Measurements from ENCODE around the gene CILP2.
A peak's percentile ranks its signal among the peaks of the same experiment; 100 is the strongest.

CILP2 gene

DNA sequence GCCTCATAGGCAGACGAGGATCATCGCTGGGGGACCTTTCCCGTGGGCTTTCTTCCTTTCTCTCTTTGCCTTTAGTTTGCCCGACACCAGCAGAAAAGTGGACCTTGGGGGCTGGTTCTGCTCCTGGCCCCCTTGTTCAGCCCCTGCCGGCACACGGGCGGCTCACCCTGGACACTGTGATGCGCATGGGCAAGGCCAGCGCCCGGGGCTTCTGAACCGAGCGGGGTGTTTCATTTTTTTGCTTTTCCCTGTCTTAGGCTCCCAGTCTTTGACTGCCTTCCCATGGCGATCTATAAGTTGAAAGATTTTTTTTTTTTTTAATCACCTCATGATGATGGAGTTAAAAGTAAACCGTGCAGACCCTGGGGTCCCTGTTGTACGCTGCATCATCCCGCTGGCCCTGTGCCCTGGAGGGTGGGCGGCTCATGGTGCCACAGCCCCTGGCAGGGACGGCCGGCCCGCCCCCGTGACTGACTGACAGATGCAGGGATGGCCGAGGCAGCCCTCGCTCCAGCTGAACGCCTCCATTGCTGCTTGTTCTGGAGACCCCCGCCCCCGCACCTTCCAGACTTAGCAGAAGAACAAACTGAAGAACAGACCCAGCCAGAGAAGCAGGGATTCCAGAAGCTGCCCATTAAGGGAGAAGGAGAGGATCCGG lies 32.3 kb upstream of the CILP2 start:
- no peak for DNase-seq

DNA sequence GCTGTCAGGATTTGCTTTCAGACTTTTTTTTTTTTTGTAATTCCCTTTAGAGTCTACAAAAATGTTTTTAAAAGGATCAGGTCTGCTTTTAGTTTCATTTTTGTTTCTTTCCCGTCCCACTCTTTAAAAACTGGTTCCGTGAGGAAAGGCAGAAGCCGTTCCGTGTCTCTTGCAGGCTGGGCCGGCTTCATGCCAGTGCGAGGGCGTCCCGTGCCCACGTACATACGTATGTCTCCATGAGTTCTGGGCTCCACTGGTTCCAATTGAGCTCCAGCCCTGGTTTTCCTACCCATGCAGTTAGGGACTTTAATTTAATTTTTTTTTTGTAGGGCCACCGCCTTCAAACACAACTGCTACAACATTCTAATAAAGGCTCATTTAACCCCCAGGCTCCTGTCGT lies 31.5 kb upstream of the CILP2 start:
- DNase-seq: no peak

DNA sequence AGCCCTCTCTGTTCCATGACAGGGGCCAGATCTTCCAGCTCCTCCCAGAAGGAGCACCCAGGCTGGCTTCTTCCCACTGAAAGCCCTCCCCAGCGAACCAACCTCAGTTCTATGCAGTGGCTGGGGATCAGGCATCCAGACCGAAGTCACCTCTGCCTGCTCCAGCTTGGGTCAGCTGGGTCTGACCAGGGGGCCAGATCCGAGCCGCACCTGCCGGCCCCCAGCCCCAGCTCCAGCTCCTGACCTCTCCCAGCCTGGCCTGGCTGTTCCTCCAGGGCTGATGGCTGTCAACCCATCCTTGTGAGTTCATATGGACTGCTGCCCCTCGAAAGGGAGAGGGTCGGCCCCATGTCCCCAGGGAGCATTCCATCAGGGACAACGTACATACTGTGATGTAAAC lies 30.7 kb upstream of the CILP2 start:
- DNase-seq: no peak

DNA sequence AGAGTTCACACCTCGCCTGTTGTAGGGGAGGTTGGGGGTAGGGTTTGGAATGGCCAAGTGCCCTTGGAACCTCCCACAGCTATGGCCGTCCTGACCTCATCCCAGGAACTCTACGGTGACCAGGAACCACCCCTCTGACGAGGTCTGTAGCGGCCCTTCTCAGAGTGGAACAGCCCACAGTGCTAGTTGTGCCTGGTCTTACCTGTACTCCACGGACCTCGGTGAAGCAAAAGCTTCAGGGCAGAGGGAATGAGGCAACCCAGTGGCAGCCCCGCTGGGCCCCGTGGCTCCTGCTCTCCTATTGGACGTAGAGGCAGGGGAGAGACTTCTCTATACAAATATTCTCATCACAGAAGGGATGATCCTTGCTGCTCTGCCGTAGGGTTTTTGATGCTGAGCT lies 29.8 kb upstream of the CILP2 start:
- no peak for DNase-seq

DNA sequence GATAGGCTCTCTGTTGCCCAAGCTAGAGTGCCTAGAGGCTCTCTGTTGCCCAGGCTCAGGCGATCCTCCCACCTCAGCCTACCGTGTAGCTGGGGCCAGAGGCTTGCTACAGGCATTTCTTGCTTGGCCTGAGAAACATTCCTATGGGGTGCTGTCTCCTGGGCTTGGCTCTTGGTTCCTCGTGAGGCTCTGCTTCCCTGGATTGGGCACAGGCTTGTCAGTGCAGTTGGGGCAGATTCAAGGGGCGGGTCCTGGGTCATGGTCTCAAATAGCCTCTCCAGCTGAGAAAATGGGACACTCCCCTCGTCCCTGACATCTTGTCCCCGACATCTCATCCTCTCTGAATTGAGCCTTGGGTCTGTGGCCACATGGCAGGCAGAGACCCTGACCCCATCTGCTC lies 27.6 kb upstream of the CILP2 start:
- DNase-seq: no peak

DNA sequence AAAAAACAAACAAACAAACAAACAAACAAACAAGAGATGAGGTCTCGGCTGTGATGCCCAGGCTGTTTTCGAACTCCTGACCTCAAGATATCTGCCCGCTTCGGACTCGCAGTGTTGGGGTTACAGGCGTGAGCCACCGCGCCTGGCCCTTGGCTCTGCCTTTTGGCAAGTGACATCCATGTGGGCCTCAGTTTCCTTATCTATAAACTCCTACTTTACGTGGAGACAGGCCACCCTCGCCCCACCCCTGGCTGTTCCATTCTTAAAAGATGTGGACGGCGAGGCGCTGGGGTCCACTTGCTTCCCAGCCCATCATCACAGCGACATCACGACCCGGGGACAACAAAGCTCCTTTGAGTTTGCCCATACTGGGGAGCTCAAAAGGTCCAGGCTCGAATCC lies 24.4 kb upstream of the CILP2 start:
- DNase-seq: no peak

DNA sequence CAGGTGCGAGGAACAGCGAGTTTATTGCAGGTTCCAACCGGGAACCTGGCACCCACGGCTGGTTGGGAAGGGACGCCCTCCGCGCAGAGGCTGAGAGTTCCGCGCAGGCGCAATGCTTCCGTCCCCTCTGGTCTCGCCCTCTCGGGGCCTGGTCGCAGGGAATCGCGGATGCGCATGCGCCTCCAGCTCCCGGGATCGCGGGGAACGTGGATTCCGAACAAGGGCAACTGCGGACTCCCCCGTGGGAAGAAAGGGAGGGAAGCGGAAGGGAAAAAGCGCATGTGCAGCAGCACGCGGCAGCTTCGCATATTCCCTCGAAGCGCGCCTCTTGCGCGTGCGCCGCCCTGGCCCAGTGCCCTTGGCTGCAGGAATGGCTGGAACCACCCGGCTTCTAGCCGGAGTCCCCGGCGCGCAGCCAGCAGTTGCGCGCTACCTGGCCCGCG lies 23.8 kb upstream of the CILP2 start:
- DNase-seq: no peak

DNA sequence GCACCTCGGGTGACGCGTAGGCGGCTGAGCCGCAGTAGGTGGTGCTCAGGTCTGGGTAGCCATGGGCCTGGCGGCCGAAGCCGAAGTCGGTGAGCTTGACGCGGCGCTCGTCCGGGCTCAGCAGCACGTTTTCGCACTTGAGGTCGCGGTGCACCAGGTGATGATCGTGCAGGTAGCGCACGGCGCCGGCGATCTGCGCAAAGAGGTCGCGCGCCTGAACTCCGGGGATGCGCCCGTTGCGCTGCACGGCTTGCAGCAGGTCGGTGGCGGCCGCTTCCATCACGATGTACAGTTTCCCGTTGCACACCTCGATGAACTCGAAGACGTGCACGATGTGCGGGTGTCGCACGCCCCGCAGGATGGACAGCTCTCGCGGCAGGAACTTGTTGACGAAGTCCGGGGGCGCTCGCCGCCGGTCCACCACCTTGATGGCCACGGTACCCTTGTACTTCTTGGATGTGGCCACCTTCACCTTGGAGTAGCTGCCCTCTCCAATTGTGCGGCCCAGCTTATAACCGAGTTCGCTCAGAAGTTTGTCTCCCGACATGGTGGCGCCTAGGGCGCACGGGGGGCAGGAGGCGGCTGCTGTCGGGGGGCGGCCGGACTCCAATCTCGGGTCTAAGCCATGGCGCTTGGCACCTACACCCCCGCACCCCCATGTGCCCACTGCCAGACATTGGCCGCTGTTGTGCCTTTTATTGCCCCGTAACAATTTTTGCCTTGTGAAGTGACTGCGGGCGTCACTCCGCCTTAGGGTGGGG lies 23.0 kb upstream of the CILP2 start, which contains the start of gene TSSK6:
TSSK6 (minus strand) TSS at position 668 of the 761 bp plus-strand sequence; CDS start at position 547, 121 bp downstream.
- DNase-seq: no peak

DNA sequence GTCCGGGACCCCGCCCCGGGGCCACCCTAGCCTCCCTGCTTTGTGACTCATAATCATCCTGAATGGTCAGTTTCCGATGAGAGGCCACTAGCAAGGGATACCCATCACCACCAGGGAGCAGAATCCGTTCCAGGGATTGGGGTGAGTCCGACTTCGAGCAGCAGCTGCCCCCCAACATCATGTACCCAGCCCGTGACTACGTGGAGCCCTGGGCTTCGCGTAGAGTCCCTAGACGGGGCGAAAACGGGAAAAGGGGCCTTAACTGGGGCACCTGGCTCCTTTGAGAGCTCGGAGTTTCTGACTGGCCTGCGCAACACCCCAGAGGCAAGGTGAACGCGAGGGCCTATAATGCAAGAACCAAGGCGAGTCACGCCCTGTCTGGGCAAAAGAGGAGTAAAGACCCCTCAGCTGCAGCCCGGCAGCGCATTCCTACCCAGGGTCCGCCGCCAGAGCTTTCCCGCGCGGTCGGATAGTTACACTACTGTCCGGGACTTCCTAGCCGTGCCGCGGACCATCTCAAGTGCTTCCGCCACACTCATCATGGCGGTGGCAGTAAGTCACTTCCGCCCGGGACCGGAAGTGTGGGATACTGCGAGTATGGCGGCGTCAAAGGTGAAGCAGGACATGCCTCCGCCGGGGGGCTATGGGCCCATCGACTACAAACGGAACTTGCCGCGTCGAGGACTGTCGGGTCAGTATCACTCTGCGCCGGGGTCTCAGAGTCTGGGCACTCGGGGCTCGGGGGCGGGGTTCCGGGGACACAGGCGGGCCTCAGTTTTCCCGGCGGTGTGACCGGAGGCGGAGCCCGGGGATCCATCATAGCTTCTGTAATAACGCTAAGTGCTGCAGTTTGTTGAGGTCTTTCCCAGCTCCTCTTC lies 22.2 kb upstream of the CILP2 start, which contains the start of gene NDUFA13:
NDUFA13 (plus strand) TSS at position 584 of the 878 bp plus-strand sequence; CDS start at position 598, 14 bp downstream.
- peak; percentile 85 to 92 (median 87) for DNase-seq

DNA sequence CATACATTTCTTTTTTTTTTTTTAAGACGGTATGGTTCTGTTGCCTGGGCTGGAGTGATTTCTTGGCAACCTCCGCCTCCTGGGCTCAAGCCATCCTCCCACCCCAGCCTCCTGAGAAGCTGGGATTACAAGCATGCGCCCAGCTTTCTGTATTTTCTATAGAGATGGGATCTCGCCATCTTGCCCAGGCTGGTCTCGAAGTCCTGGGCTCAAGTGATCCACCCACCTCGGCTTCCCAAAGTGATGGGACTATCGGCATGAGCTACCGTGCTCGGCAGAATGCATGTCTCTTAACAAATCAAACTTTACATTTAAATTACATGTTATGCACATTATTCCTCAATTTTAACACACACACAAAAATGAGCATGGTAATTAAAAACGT lies 20.8 kb upstream of the CILP2 start:
- no peak for DNase-seq

DNA sequence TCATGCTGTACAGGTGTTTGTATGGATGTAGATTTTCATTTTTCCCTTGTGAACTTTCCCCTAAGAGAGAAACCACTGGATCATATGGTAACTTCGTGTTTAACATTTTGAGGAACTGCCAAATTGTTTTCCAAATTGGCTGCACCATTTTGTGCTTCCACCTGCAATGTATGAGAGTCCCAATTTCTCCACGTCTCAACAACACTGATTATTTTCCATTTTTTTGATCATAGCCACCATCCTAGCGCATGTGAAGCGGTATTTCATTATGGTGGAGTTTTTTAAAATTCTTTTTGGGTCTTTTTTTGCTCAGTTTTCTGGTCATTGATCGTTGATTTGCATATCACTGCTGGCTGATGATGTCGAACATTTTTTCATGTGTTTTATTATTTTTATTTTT lies 17.1 kb upstream of the CILP2 start:
- no peak for DNase-seq

DNA sequence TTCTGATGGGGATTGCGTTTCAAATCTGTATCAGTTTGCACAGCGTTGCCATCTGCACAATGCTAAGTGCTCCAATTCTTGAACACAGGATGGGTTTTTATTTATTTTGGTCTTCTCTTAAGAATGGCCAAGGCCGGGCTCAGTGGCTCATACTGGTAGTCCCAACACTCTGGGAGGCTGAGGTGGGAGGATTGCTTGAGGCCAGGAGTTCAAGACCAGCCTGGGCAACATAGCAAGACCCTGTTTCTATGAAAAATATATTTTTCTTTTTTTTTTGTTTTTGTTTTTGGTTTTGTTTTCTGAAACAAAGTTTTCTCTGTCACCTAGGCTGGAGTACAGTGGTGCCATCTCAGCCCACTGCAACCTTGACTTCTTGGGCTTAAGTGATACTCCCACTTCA lies 14.9 kb upstream of the CILP2 start:
- no peak for DNase-seq

DNA sequence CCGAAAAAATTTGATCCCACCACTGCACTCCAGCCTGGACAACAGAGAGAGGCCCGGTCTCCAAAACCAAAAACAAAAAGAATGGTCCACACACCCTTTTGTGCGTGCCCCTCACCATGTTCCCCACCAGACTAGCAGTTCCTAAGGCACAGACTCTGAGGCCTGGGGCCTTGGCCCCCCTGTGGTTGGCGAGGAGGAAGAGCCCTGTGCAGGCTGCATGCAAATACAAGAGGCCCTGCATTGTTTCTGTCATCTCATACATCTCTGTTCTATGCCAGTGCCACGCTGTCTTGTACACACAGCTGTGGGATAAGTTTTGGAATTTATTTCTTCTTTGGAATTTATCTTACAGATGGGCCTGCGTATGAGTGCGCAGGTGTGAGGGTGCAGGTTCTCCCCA lies 14.0 kb upstream of the CILP2 start:
- no peak for DNase-seq

DNA sequence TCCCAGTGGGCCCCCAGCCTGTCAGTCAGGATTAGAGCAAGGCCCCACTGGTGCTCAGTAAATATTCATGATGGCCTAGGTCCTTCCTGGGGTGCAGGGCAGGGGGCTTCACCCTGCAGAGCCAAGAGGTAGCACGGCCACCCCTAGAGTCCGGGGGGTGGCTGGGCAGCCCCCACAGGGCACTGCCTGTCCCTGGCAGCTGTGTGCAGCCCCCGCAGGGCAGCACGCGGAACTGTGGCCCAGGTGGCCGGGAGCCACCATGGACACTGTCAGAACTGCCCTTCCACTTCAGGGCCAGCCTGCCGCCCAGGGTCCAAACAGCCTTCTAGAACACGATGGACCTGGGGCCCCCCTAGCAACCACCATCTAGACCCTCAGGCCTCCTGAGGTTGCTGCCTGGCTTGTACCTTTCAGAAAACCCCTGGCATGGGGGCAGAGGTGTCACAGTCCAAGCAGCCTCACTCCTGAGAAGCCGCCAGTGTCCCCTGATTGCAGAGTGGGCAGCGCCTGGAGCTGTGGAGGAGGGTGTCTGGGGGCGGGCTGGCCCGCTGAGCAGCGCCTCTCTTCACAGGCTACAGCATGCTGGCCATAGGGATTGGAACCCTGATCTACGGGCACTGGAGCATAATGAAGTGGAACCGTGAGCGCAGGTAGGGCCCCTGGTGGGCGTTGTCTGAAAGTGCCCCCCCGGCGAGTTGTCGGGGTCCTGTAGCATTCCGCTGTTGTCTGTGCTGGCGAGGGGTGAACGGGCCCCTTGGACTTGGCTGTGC lies 12.3 kb upstream of the CILP2 start:
- DNase-seq: no peak

DNA sequence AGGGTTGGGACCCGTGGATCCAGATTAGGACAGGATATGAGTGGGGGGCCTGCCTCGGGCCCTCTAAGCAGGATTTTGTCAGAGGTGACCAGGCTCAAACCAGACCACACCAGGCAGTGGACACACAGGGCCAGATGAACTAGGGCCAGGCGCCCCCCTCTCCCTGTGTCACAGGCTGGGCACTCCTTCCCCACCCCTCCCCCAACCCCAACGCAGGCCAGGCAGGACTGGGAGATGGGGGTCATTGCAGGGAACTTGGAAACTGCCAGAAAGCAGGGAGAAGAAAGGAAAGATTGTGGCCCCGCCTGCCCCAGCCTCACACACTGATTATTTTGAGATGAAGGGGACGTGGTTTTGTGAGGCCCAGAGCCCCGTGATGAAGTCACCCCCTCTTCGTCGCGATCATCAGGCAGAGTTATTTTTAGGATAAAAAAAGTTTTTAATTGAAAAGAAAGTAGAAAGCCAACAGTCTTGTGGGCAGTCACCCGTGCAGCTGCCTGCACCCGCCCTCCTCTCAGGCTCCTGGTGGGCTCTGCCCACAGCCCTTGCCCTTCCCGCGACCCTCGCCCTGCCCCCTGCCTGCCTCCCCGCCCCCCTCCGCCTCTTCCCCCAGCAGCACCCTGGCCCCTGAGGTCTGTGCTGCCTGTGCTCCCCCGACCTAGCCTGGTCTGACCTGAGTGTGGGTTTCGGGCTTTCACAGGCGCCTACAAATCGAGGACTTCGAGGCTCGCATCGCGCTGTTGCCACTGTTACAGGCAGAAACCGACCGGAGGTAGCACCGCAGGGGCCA lies 11.3 kb upstream of the CILP2 start:
- DNase-seq: no peak

DNA sequence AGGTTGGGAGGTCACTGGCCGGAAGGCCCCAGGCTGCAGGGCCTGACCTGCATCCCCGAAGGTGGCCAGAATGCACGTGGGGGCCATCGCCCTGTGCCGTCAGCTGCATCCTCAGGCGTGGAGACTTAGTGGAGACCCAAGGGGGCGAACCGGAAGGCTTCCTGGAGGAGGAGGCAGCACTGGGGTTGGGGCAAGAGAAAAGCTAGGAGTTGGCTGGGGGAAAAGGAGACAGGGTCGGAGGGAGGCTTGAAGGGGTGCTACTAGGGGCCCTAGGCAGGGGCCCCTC lies 10.8 kb upstream of the CILP2 start:
- no peak for DNase-seq

DNA sequence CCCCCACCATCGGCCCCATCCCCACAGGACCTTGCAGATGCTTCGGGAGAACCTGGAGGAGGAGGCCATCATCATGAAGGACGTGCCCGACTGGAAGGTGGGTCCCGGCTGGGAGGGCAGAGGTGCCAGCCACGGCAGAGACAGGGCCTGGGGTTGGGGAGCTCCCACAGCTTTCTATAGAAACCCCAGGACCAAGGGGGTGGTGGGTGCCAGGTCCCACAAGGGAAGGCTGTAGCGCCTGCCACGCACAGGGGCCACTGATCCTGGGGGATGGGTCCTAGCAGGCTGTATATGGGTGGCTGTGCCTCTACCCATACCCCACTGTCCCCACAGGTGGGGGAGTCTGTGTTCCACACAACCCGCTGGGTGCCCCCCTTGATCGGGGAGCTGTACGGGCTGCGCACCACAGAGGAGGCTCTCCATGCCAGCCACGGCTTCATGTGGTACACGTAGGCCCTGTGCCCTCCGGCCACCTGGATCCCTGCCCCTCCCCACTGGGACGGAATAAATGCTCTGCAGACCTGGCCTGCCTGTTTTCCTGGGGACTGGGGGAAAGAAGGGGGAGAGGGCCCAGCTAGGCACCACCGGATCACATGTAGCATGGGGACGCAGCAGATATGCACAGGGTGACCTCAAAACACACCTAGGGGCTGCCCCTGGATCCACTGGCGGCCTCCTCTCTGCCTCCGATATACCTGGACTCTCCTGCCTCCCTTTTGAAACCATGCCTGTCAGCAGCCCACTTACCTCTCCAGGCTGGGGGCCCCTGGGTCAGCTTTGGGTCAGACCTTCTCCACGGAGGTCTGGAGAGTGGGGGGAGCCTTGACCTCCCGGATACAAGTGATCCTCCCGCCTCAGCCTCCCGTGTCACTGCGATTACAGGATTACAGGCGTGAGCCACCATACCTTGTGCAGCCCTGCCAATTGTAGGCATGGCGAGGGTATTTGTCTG lies 10.1 kb upstream of the CILP2 start:
- no peak for DNase-seq

DNA sequence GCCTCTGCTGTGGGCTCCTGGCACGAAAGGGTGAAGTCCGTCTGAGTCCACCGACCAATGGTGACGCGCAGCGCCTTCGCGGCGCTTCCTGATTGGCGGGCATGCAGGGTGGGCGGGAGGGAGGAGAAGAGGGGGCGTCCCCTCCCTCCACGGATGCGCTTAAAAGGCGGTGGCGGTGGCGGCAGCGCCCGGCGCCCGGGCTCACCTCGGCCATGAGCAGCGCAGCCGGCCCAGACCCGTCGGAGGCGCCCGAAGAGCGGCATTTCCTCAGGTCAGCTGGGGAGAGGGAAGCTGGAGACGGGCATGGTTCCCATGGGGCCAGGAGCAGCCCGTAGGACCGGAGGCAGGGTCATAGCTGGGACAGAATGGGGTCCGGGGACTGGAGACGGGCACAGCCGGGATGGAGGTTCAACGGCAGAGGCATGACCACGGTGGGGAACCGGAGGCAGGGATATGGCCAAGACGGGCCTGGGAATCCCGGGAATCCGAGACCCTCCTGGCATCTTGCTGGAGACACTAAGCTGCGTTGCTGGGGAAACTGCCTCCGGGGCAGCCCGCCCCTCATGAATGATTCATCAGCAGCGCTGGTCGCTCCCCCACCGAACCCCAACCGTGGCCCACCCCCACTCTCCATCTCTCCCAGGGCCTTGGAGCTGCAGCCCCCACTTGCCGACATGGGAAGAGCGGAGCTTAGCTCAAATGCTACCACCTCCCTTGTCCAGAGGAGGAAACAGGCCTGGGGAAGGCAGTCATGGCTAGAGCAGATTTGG lies 9.2 kb upstream of the CILP2 start, which contains the start of gene YJEFN3:
YJEFN3 (plus strand) TSS at position 191 of the 770 bp plus-strand sequence; CDS start at position 213, 22 bp downstream.
- no peak for DNase-seq

DNA sequence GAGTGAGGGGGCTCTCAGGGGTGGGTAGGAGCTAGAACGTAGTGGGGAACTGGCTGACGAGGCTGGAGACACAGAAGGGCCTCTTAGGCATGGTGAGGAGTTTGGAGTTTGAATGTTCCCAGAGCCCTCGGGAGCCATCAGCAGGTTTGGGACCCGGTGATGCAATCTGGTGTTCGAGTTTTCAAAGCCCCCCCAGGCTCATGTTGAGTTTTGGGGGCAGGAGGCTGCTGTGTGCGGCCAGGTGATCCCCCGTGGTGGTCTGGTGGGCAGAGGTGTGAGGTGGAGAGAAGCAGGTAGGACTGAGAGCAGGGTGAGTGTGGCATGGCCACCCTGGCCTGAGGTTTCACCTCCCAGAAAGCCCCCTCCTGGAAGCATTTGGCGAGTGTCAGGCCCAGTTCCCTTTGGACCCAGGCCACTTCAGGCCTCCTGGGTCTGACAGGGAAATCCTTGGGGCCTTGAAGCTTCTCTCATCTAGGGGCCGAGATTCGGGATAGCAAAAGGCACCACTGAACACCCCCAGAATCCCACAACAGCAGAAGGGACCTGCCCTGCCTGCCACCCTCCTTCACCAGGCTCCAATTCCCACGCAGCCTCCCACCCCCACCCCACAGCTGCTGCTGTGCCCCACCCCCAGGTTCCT lies 8.2 kb upstream of the CILP2 start:
- no peak for DNase-seq

All from T-helper 2 cell (primary cell).